Vagina (tissue), 2 donors: Measurements from ENCODE around the gene AASDH. TPM values are rescaled to one million over a fixed set of nuclear protein-coding genes. Genes with fewer than 3 reads are reported as not detected.

Source experiments
- DNase-seq, 2 donors: peaks; one replicate each; pipeline ENCODE4 v3.0.0-alpha.2; 2017; ENCODE audit errors: extremely low spot score in 2 of 2
- H3K27ac ChIP-seq: fragments of 200-600 bp; sonication (generic); one replicate; pipeline ENCODE4 v1.5.1; 2019
- H3K27me3 ChIP-seq: fragments of 200-600 bp; sonication (generic); one replicate; pipeline ENCODE4 v1.5.1; 2019
- H3K36me3 ChIP-seq, 2 donors: fragments of 200-600 bp; sonication (generic); one replicate each; pipeline ENCODE4 v1.5.1; 2017 to 2019
- H3K4me1 ChIP-seq: fragments of 200-600 bp; sonication (generic); one replicate; pipeline ENCODE4 v1.5.1; 2019
- H3K4me3 ChIP-seq, 2 donors: fragments of 200-600 bp; sonication (generic); 1 replicate in 1 of 2; 2 replicates in 1 of 2; pipeline ENCODE4 v1.5.1; 2016 to 2019
- H3K9me3 ChIP-seq: fragments of 200-600 bp; sonication (generic); one replicate; pipeline ENCODE4 v1.5.1; 2019
- CTCF ChIP-seq, 3 experiments: fragments of 450-650 bp in 2 of 3; fragments of 200-600 bp in 1 of 3; sonication (generic) in 1 of 3; IDR thresholded peaks; one replicate each; pipeline ENCODE4 v1.5.1; 2017 to 2019; ENCODE audit warnings: antibody characterized with exemption in 3 of 3, mild to moderate bottlenecking in 2 of 3, moderate library complexity in 2 of 3
- POLR2A ChIP-seq, 2 donors: fragments of 450-650 bp; IDR thresholded peaks; one replicate each; pipeline ENCODE4 v1.6.1; 2017; ENCODE audit warnings: antibody characterized with exemption in 2 of 2, mild to moderate bottlenecking in 2 of 2, moderate library complexity in 2 of 2
- POLR2AphosphoS5 ChIP-seq, 2 donors: sonication (generic); formaldehyde crosslinking; IDR thresholded peaks; one replicate each; pipeline ENCODE4 v1.9.0; 2017; ENCODE audit warnings: antibody characterized with exemption in 2 of 2, mild to moderate bottlenecking in 2 of 2, low read depth in 1 of 2; ENCODE audit not compliant: insufficient read depth in 1 of 2
- intact Hi-C: fragments of 100-400 bp; cut with DNase I; formaldehyde crosslinking; loops from one replicate; pipeline ENCODE4 v1.15.1; 2023
- total RNA-seq: library from RNA; depleted of rRNA; stranded (reverse); fragments of >200 nt; gene quantifications from one replicate; pipeline ENCODE4 v1.2.3, GENCODE V29; 2016

AASDH gene
- total RNA-seq, 1 donor from 2014 or later = 6.6 TPM

- Histone ChIP-seq H3K36me3 (peaks cover 0 to 2% of the 10 kb centered on the region in 2 donors), H3K27me3 (no peaks in the 10 kb centered on the region), H3K4me3 (no peak overlapping the region), H3K27ac (no peak overlapping the region), H3K4me1 (no peaks in the 10 kb centered on the region), H3K9me3 (no peaks in the 10 kb centered on the region)
- DNase-seq = no peak
- TF ChIP-seq POLR2A (IDR thresholded peaks at IDR 0.05) (no peak), POLR2AphosphoS5 (IDR thresholded peaks at IDR 0.05; ENCODE audit: insufficient read depth in 1 of 2, low read depth in 1 of 2) (no peak), CTCF (IDR thresholded peaks at IDR 0.05) (no peak)
- intact Hi-C loops = no loop called here
These were observed 27.2 kb downstream of the AASDH start for GRCh38 chr4:56360071-56360470.

- intact Hi-C loops = no loop called here
- DNase-seq = no peak
- no peaks in the 10 kb centered on the region for H3K4me1 ChIP-seq
- no peaks in the 10 kb centered on the region for H3K27me3 ChIP-seq
- peaks cover 0 to 10% of the 10 kb centered on the region in 2 donors for H3K36me3 ChIP-seq
- H3K27ac ChIP-seq = no peak overlapping the region
- H3K9me3 ChIP-seq = no peaks in the 10 kb centered on the region
- TF ChIP-seq POLR2A (IDR thresholded peaks at IDR 0.05) (no peak), CTCF (IDR thresholded peaks at IDR 0.05) (no peak), POLR2AphosphoS5 (IDR thresholded peaks at IDR 0.05; ENCODE audit: insufficient read depth in 1 of 2, low read depth in 1 of 2) (no peak)
- H3K4me3 ChIP-seq = no peak overlapping the region
These were observed 30.6 kb downstream of the AASDH start for GRCh38 chr4:56356650-56357049.

- Histone ChIP-seq H3K9me3 (no peaks in the 10 kb centered on the region), H3K27ac (no peak overlapping the region), H3K4me3 (no peak overlapping the region), H3K36me3 (peaks cover 0 to 26% of the 10 kb centered on the region in 2 donors), H3K4me1 (no peaks in the 10 kb centered on the region), H3K27me3 (no peaks in the 10 kb centered on the region)
- intact Hi-C loops = no loop called here
- DNase-seq = no peak
- TF ChIP-seq CTCF (IDR thresholded peaks at IDR 0.05) (no peak), POLR2A (IDR thresholded peaks at IDR 0.05) (no peak), POLR2AphosphoS5 (IDR thresholded peaks at IDR 0.05; ENCODE audit: insufficient read depth in 1 of 2, low read depth in 1 of 2) (no peak)
These were observed 38.7 kb downstream of the AASDH start for GRCh38 chr4:56348576-56348975.

- Histone ChIP-seq H3K27ac (no peak overlapping the region), H3K27me3 (no peaks in the 10 kb centered on the region), H3K4me1 (no peaks in the 10 kb centered on the region), H3K4me3 (no peak overlapping the region), H3K36me3 (peaks cover 0 to 11% of the 10 kb centered on the region in 2 donors), H3K9me3 (no peaks in the 10 kb centered on the region)
- no peak for DNase-seq
- TF ChIP-seq POLR2AphosphoS5 (IDR thresholded peaks at IDR 0.05; ENCODE audit: insufficient read depth in 1 of 2, low read depth in 1 of 2) (no peak), CTCF (IDR thresholded peaks at IDR 0.05) (no peak), POLR2A (IDR thresholded peaks at IDR 0.05) (no peak)
- intact Hi-C loops = no loop called here
These were observed 41.8 kb downstream of the AASDH start for GRCh38 chr4:56345458-56345857.

- intact Hi-C loops = no loop called here
- Histone ChIP-seq H3K27me3 (no peaks in the 10 kb centered on the region), H3K4me1 (no peaks in the 10 kb centered on the region), H3K9me3 (no peaks in the 10 kb centered on the region), H3K4me3 (no peak overlapping the region), H3K27ac (no peak overlapping the region), H3K36me3 (peaks cover 0 to 6% of the 10 kb centered on the region in 2 donors)
- DNase-seq = no peak
- TF ChIP-seq POLR2AphosphoS5 (IDR thresholded peaks at IDR 0.05; ENCODE audit: insufficient read depth in 1 of 2, low read depth in 1 of 2) (no peak), POLR2A (IDR thresholded peaks at IDR 0.05) (no peak), CTCF (IDR thresholded peaks at IDR 0.05) (no peak)
These were observed 44.5 kb downstream of the AASDH start for GRCh38 chr4:56342746-56343145.
